ENCODE results near the gene ASPSCR1.

The ASPSCR1 gene

GRCh38 chr17:82055023-82055964, 77.9 kb downstream of the ASPSCR1 start:
- DNase-seq = no peak
- TF ChIP-seq GATA1 (IDR thresholded peaks at IDR 0.05; ENCODE audit: low read depth, low read length) (no peak), POLR2A (IDR thresholded peaks at IDR 0.05; ENCODE audit: low read length) (no peak)

- DNase-seq = no peak
- TF ChIP-seq GATA1 (IDR thresholded peaks at IDR 0.05; ENCODE audit: low read depth, low read length) (no peak), POLR2A (IDR thresholded peaks at IDR 0.05; ENCODE audit: low read length) (no peak)
These were observed 78.7 kb downstream of the ASPSCR1 start for GRCh38 chr17:82055965-82056728.

- TF ChIP-seq POLR2A (IDR thresholded peaks at IDR 0.05; ENCODE audit: low read length) (no peak), GATA1 (IDR thresholded peaks at IDR 0.05; ENCODE audit: low read depth, low read length) (no peak)
These were observed 79.5 kb downstream of the ASPSCR1 start for GRCh38 chr17:82056729-82057621.

GRCh38 chr17:82058230-82058854, 80.9 kb downstream of the ASPSCR1 start:
- DNase-seq = no peak
- TF ChIP-seq POLR2A (IDR thresholded peaks at IDR 0.05; ENCODE audit: low read length) (no peak), GATA1 (IDR thresholded peaks at IDR 0.05; ENCODE audit: low read depth, low read length) (no peak)

More at GRCh38 chr17:82056729-82057621, 79.5 kb downstream of the ASPSCR1 start:
- DNase-seq = no peak

GRCh38 chr17:82058855-82059249, 81.4 kb downstream of the ASPSCR1 start:
- no peak for DNase-seq
- TF ChIP-seq GATA1 (IDR thresholded peaks at IDR 0.05; ENCODE audit: low read depth, low read length) (no peak), POLR2A (IDR thresholded peaks at IDR 0.05; ENCODE audit: low read length) (no peak)

- TF ChIP-seq GATA1 (IDR thresholded peaks at IDR 0.05; ENCODE audit: low read depth, low read length) (no peak), POLR2A (IDR thresholded peaks at IDR 0.05; ENCODE audit: low read length) (no peak)
- no peak for DNase-seq
These were observed 82.0 kb downstream of the ASPSCR1 start for GRCh38 chr17:82059272-82060000.

- no peak for DNase-seq
- no peak for TF ChIP-seq GATA1 (IDR thresholded peaks at IDR 0.05; ENCODE audit: low read depth, low read length)
- TF ChIP-seq POLR2A (IDR thresholded peaks at IDR 0.05; ENCODE audit: low read length) = no peak
These were observed 82.6 kb downstream of the ASPSCR1 start for GRCh38 chr17:82060001-82060380.

- TF ChIP-seq GATA1 (IDR thresholded peaks at IDR 0.05; ENCODE audit: low read depth, low read length) = no peak
- no peak for TF ChIP-seq POLR2A (IDR thresholded peaks at IDR 0.05; ENCODE audit: low read length)
- DNase-seq = no peak
These were observed 83.2 kb downstream of the ASPSCR1 start for GRCh38 chr17:82060614-82061013.

- DNase-seq = no peak
These were observed 83.9 kb downstream of the ASPSCR1 start for GRCh38 chr17:82061047-82061925.

GRCh38 chr17:82062076-82062983, 84.9 kb downstream of the ASPSCR1 start:
- TF ChIP-seq GATA1 (IDR thresholded peaks at IDR 0.05; ENCODE audit: low read depth, low read length) (no peak), POLR2A (IDR thresholded peaks at IDR 0.05; ENCODE audit: low read length) (no peak)
- no peak for DNase-seq

More at GRCh38 chr17:82061047-82061925, 83.9 kb downstream of the ASPSCR1 start:
- TF ChIP-seq POLR2A (IDR thresholded peaks at IDR 0.05; ENCODE audit: low read length) = no peak
- TF ChIP-seq GATA1 (IDR thresholded peaks at IDR 0.05; ENCODE audit: low read depth, low read length) = no peak

- DNase-seq = no peak
- no peak for TF ChIP-seq POLR2A (IDR thresholded peaks at IDR 0.05; ENCODE audit: low read length)
- TF ChIP-seq GATA1 (IDR thresholded peaks at IDR 0.05; ENCODE audit: low read depth, low read length) = no peak
These were observed 85.5 kb downstream of the ASPSCR1 start for GRCh38 chr17:82062984-82063368.

Data from erythroblast (primary cell).